Measurements from ENCODE around the gene TMEM164. TPM values are rescaled to one million over a fixed set of nuclear protein-coding genes. Genes with fewer than 3 reads are reported as not detected.

The TMEM164 gene
- polyA plus RNA-seq, 1 donor (not counting 4 experiments of a cell fraction or from before 2014, with no cell fraction given): 15.3 TPM

DNA sequence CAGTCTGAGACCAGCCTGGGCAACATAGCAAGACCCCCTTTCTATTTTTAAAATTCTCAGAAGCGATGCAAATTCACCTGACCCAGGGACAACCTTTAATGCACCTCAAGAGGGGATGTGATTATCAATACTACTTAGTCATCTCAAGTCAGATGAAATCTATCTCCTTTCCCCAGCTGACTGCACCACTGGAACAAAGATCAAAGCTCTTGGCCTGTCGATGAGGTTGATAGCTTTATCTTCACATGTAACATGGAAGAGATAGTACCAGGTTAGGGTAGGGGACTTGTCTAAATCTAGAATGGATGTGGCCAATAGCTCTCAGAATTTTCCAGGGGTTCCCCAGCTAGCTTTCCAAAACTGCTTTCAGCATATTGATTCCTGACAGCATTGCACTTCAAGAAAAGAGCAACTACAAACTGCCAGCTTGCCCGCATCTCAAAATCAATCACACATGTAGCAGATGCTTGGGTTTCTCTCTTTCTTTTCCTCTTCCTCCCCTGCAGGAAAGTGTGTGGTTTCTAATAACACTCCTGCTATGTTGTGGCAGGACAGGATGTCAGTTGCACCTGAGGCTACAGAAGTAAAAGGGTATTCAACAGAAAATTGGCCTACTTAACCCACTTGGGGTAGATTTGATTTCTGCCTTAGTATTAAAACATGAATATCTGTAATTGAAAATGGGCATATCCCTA, 12.2 kb upstream of the TMEM164 start:
- DNase-seq (ENCODE audit: low read depth, low spot score) (no peak), FAIRE-seq (no peak)
- Histone ChIP-seq H3K79me2 (ENCODE audit: control insufficient read depth, insufficient read depth, low read length) (no peaks in the 10 kb centered on the region), H3K27me3 (ENCODE audit: control insufficient read depth, extremely low read depth, insufficient read depth, low read length) (peaks cover 4% of the 10 kb centered on the region), H3K4me2 (ENCODE audit: control insufficient read depth, extremely low read depth, insufficient read depth, low read depth, low read length) (no peak overlapping the region), H4K20me1 (ENCODE audit: control insufficient read depth, extremely low read depth, insufficient read depth, low read length) (no peaks in the 10 kb centered on the region), H3K27ac (ENCODE audit: control insufficient read depth, insufficient read depth, low read length) (no peak overlapping the region), H3K9ac (ENCODE audit: control insufficient read depth, extremely low read depth, insufficient read depth, low read length) (no peak overlapping the region), H2AFZ (ENCODE audit: control insufficient read depth, low read length) (no peak overlapping the region), H3K9me3 (ENCODE audit: control insufficient read depth, low read depth, low read length) (no peaks in the 10 kb centered on the region), H3K36me3 (ENCODE audit: control insufficient read depth in 2 of 2, extremely low read depth in 1 of 2, insufficient read depth in 2 of 2, low read length in 2 of 2) (no peaks in the 10 kb centered on the region), H3K4me3 (ENCODE audit: control insufficient read depth in 2 of 3, extremely low read depth in 1 of 3, insufficient read depth in 2 of 3, low read depth in 1 of 3, low read length in 3 of 3) (no peak overlapping the region), H3K9me1 (ENCODE audit: control insufficient read depth, extremely low read depth, insufficient read depth, low read length) (no peaks in the 10 kb centered on the region), H3K4me1 (ENCODE audit: control insufficient read depth, extremely low read depth, insufficient read depth, low read length) (no peaks in the 10 kb centered on the region)
- dilution Hi-C loops (cut with MboI; ENCODE audit: extremely low pct_ligation_motif_present, low sequenced_read_pairs): no loop called here
- TF ChIP-seq, protein P1, sequence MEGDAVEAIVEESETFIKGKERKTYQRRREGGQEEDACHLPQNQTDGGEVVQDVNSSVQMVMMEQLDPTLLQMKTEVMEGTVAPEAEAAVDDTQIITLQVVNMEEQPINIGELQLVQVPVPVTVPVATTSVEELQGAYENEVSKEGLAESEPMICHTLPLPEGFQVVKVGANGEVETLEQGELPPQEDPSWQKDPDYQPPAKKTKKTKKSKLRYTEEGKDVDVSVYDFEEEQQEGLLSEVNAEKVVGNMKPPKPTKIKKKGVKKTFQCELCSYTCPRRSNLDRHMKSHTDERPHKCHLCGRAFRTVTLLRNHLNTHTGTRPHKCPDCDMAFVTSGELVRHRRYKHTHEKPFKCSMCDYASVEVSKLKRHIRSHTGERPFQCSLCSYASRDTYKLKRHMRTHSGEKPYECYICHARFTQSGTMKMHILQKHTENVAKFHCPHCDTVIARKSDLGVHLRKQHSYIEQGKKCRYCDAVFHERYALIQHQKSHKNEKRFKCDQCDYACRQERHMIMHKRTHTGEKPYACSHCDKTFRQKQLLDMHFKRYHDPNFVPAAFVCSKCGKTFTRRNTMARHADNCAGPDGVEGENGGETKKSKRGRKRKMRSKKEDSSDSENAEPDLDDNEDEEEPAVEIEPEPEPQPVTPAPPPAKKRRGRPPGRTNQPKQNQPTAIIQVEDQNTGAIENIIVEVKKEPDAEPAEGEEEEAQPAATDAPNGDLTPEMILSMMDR (optimal IDR thresholded peaks at IDR 0.05 in 1 of 3, IDR thresholded peaks at IDR 0.05 in 1 of 3, conservative IDR thresholded peaks at IDR 0.05 in 1 of 3; ENCODE audit: extremely low read depth in 1 of 3, insufficient read depth in 2 of 3, low read length in 3 of 3): no peak
- no peak for TF ChIP-seq EZH2 (IDR thresholded peaks at IDR 0.05; ENCODE audit: low read length)

DNA sequence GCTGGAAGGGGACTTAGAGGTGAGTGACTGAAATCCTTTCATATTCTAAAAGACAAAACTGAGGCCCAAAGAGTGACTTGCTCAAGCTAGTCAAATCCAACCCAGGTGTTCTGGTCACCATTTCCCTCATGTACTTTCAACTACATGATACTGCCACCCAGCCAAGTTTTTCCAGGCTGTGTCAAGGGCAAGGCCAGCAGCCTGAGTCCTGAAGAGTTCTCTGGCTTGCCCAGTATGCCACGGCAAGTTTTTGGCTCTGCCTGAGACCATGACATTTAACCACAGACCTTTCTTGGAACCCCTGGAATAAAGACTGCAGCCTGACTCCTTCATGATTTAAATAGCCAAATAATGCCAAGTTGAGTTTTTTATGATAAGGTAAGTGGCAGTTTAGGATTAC, 10.7 kb upstream of the TMEM164 start:
- no peak for FAIRE-seq
- TF ChIP-seq, protein P1 (optimal IDR thresholded peaks at IDR 0.05 in 1 of 3, IDR thresholded peaks at IDR 0.05 in 1 of 3, conservative IDR thresholded peaks at IDR 0.05 in 1 of 3; ENCODE audit: extremely low read depth in 1 of 3, insufficient read depth in 2 of 3, low read length in 3 of 3): no peak
- TF ChIP-seq EZH2 (IDR thresholded peaks at IDR 0.05; ENCODE audit: low read length): no peak
- Histone ChIP-seq H3K9me3 (ENCODE audit: control insufficient read depth, low read depth, low read length) (no peaks in the 10 kb centered on the region), H3K36me3 (ENCODE audit: control insufficient read depth in 2 of 2, extremely low read depth in 1 of 2, insufficient read depth in 2 of 2, low read length in 2 of 2) (no peaks in the 10 kb centered on the region), H3K9me1 (ENCODE audit: control insufficient read depth, extremely low read depth, insufficient read depth, low read length) (no peaks in the 10 kb centered on the region), H3K27ac (ENCODE audit: control insufficient read depth, insufficient read depth, low read length) (no peak overlapping the region), H3K9ac (ENCODE audit: control insufficient read depth, extremely low read depth, insufficient read depth, low read length) (no peak overlapping the region), H4K20me1 (ENCODE audit: control insufficient read depth, extremely low read depth, insufficient read depth, low read length) (no peaks in the 10 kb centered on the region), H3K4me2 (ENCODE audit: control insufficient read depth, extremely low read depth, insufficient read depth, low read depth, low read length) (no peak overlapping the region), H3K27me3 (ENCODE audit: control insufficient read depth, extremely low read depth, insufficient read depth, low read length) (peaks cover 4% of the 10 kb centered on the region), H3K4me3 (ENCODE audit: control insufficient read depth in 2 of 3, extremely low read depth in 1 of 3, insufficient read depth in 2 of 3, low read depth in 1 of 3, low read length in 3 of 3) (no peak overlapping the region), H3K4me1 (ENCODE audit: control insufficient read depth, extremely low read depth, insufficient read depth, low read length) (no peaks in the 10 kb centered on the region), H3K79me2 (ENCODE audit: control insufficient read depth, insufficient read depth, low read length) (no peaks in the 10 kb centered on the region), H2AFZ (ENCODE audit: control insufficient read depth, low read length) (no peak overlapping the region)
- no peak for DNase-seq (ENCODE audit: low read depth, low spot score)
- dilution Hi-C loops (cut with MboI; ENCODE audit: extremely low pct_ligation_motif_present, low sequenced_read_pairs): no loop called here
